CD8-positive, alpha-beta memory T cell (primary cell): ENCODE measurements around the gene KCNT1. TPM values are rescaled to one million over a fixed set of nuclear protein-coding genes. Genes with fewer than 3 reads are reported as not detected.

Experiments
- CTCF ChIA-PET: fragments of 350-600 bp; sonication (Branson Sonifier 250); formaldehyde crosslinking; loops from one replicate; lab custom pipeline; 2021; ENCODE audit warnings: antibody characterized with exemption; lab: Charles Lee
- POLR2A ChIA-PET: fragments of 350-600 bp; sonication (Branson Sonifier 250); formaldehyde crosslinking; loops from one replicate; lab custom pipeline; 2021; ENCODE audit warnings: antibody characterized with exemption; lab: Charles Lee
- DNase-seq, 5 donors: peaks; one replicate each; pipeline versions ENCODE4 v3.0.0 to v3.0.0-alpha.2; 2020 to 2022; ENCODE audit warnings: mixed read lengths in 1 of 5
- H3K27ac ChIP-seq: one replicate; pipeline ENCODE4 v1.7.0; 2013; ENCODE audit warnings: low read depth, mild to moderate bottlenecking, low read length, moderate library complexity
- H3K27me3 ChIP-seq: 2 replicates; pipeline ENCODE4 v1.7.0; 2013; ENCODE audit warnings: low read length, mild to moderate bottlenecking; ENCODE audit not compliant: insufficient read depth, poor library complexity, severe bottlenecking
- H3K36me3 ChIP-seq: 2 replicates; pipeline ENCODE4 v1.7.0; 2013; ENCODE audit warnings: mild to moderate bottlenecking, low read length, moderate library complexity; ENCODE audit not compliant: insufficient read depth
- H3K4me1 ChIP-seq: 2 replicates; pipeline ENCODE4 v1.7.0; 2013; ENCODE audit warnings: mild to moderate bottlenecking, low read length, moderate library complexity; ENCODE audit not compliant: insufficient read depth
- H3K4me3 ChIP-seq: 2 replicates; pipeline ENCODE4 v1.7.0; 2013; ENCODE audit warnings: mild to moderate bottlenecking, low read length
- H3K9me3 ChIP-seq: 2 replicates; pipeline ENCODE4 v1.7.0; 2013; ENCODE audit warnings: mild to moderate bottlenecking, low read length
- H3K27ac Mint-ChIP-seq, 8 donors: one replicate each; pipeline ENCODE4 v1.8.0; 2020 to 2021; ENCODE audit warnings: mixed read lengths in 8 of 8, mild to moderate bottlenecking in 6 of 8, inconsistent platforms in 3 of 8, moderate library complexity in 3 of 8
- H3K27me3 Mint-ChIP-seq, 2 donors: one replicate each; pipeline ENCODE4 v1.8.0; 2020 to 2021; ENCODE audit warnings: mixed read lengths in 2 of 2, mild to moderate bottlenecking in 1 of 2, moderate library complexity in 1 of 2
- H3K36me3 Mint-ChIP-seq, 3 donors: one replicate each; pipeline ENCODE4 v1.8.0; 2020 to 2021; ENCODE audit warnings: mixed read lengths in 3 of 3, inconsistent platforms in 1 of 3, mild to moderate bottlenecking in 1 of 3
- H3K4me1 Mint-ChIP-seq, 3 donors: one replicate each; pipeline ENCODE4 v1.8.0; 2020 to 2021; ENCODE audit warnings: mixed read lengths in 3 of 3, inconsistent platforms in 1 of 3, mild to moderate bottlenecking in 1 of 3
- H3K4me3 Mint-ChIP-seq, 7 donors: one replicate each; pipeline ENCODE4 v1.8.0; 2020 to 2021; ENCODE audit warnings: mixed read lengths in 7 of 7, mild to moderate bottlenecking in 6 of 7, moderate library complexity in 4 of 7, inconsistent platforms in 2 of 7
- H3K9me3 Mint-ChIP-seq, 5 donors: one replicate each; pipeline ENCODE4 v1.8.0; 2020 to 2022; ENCODE audit warnings: mixed read lengths in 5 of 5, mild to moderate bottlenecking in 3 of 5, moderate library complexity in 2 of 5, inconsistent platforms in 1 of 5
- polyA plus RNA-seq: library from polyadenylated mRNA; unstranded; fragments of 300-500 nt; fragmentation: Illumina TruSeq; gene quantifications from one replicate; pipeline ENCODE4 v1.2.3, GENCODE V29; 2021
- total RNA-seq, 2 experiments: library from RNA; stranded (reverse); gene quantifications; one replicate each; pipeline ENCODE4 v1.2.3, GENCODE V29; 2021

The KCNT1 gene
- total and polyA plus RNA-seq, 3 experiments from 2014 or later = 0.16 TPM; not detected in 2

- Mint-ChIP-seq H3K27me3 (peaks cover 9 to 12% of the 10 kb centered on the region in 2 donors), H3K4me1 (no peaks in the 10 kb centered on the region), H3K9me3 (no peaks in the 10 kb centered on the region), H3K27ac (no peak overlapping the region), H3K4me3 (no peak overlapping the region), H3K36me3 (no peaks in the 10 kb centered on the region)
- Histone ChIP-seq H3K9me3 (no peaks in the 10 kb centered on the region), H3K27me3 (no peaks in the 10 kb centered on the region), H3K27ac (no peak overlapping the region), H3K36me3 (no peaks in the 10 kb centered on the region), H3K4me1 (no peaks in the 10 kb centered on the region), H3K4me3 (no peak overlapping the region)
- CTCF ChIA-PET = no interaction called here
- POLR2A ChIA-PET = no interaction called here
- no peak for DNase-seq
Measured at GRCh38 chr9:135692410-135692809, 9.6 kb upstream of the KCNT1 start.

GRCh38 chr9:135693265-135693664 lies 8.7 kb upstream of the KCNT1 start:
- Mint-ChIP-seq H3K4me1 (no peaks in the 10 kb centered on the region), H3K27me3 (peaks cover 9 to 12% of the 10 kb centered on the region in 2 donors), H3K4me3 (no peak overlapping the region), H3K27ac (no peak overlapping the region), H3K36me3 (no peaks in the 10 kb centered on the region), H3K9me3 (no peaks in the 10 kb centered on the region)
- H3K4me3 ChIP-seq = no peak overlapping the region
- no peak overlapping the region for H3K27ac ChIP-seq
- CTCF ChIA-PET = no interaction called here
- H3K27me3 ChIP-seq = no peaks in the 10 kb centered on the region
- POLR2A ChIA-PET = no interaction called here
- no peak for DNase-seq
- no peaks in the 10 kb centered on the region for H3K36me3 ChIP-seq
- no peaks in the 10 kb centered on the region for H3K4me1 ChIP-seq
- no peaks in the 10 kb centered on the region for H3K9me3 ChIP-seq

- ChIA-PET CTCF (no interaction called here), POLR2A (no interaction called here)
- no peak overlapping the region for H3K27ac Mint-ChIP-seq
- no peaks in the 10 kb centered on the region for H3K36me3 Mint-ChIP-seq
- no peaks in the 10 kb centered on the region for H3K4me1 ChIP-seq
- no peaks in the 10 kb centered on the region for H3K9me3 Mint-ChIP-seq
- no peak for DNase-seq
- no peaks in the 10 kb centered on the region for H3K4me1 Mint-ChIP-seq
- peaks cover 9 to 12% of the 10 kb centered on the region in 2 donors for H3K27me3 Mint-ChIP-seq
- no peaks in the 10 kb centered on the region for H3K9me3 ChIP-seq
- no peaks in the 10 kb centered on the region for H3K36me3 ChIP-seq
- no peaks in the 10 kb centered on the region for H3K27me3 ChIP-seq
- no peak overlapping the region for H3K4me3 Mint-ChIP-seq
- H3K4me3 ChIP-seq = no peak overlapping the region
- H3K27ac ChIP-seq = no peak overlapping the region
Measured at GRCh38 chr9:135693771-135694170, 8.2 kb upstream of the KCNT1 start.

DNA sequence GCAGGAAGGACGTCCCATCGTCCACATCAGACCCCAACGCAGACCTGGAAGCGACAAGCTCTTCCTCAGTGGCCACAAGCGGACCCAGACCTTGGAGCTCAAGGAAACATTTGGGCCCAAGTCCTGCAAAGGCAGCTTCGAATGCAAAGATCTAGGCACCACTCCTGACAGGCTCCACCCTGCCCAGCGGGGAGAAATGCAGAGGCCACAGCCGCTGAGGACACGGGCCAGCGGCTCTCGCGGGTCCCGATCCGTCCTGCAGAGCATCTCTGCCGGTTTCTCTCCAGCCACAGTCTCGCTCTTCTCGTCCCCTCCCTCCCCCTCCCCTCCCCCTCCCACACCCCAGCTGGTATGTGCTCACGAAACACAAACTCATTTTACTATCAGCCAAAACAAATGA lies 7.6 kb upstream of the KCNT1 start:
- ChIA-PET POLR2A (no interaction called here), CTCF (no interaction called here)
- no peak overlapping the region for H3K27ac ChIP-seq
- no peaks in the 10 kb centered on the region for H3K27me3 ChIP-seq
- Mint-ChIP-seq H3K4me3 (no peak overlapping the region), H3K9me3 (no peaks in the 10 kb centered on the region), H3K27ac (no peak overlapping the region), H3K27me3 (peaks cover 7 to 12% of the 10 kb centered on the region in 2 donors), H3K36me3 (no peaks in the 10 kb centered on the region), H3K4me1 (no peaks in the 10 kb centered on the region)
- no peak overlapping the region for H3K4me3 ChIP-seq
- no peaks in the 10 kb centered on the region for H3K36me3 ChIP-seq
- DNase-seq = no peak
- H3K4me1 ChIP-seq = no peaks in the 10 kb centered on the region
- no peaks in the 10 kb centered on the region for H3K9me3 ChIP-seq

DNA sequence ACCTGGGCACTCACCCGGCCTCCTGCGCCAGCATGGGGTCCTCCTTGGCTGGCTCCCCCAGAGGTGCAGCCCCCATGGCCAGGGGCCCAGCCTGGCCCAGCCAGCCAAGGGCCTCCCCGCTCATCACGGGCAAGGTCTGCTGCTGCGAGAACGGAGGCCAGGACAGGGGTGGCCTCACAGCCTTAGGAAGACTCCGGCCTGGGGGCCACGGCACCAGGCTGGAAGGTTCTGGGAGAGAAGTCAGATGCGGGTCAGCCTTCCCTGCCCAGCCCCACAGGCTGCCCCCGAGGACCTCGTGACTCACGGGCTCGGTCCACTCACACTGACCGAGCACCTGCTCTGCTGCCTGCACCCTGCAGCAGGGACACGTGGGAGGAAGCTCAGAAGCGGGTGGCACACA lies 6.9 kb upstream of the KCNT1 start:
- Histone ChIP-seq H3K4me3 (no peak overlapping the region), H3K36me3 (no peaks in the 10 kb centered on the region), H3K4me1 (no peaks in the 10 kb centered on the region), H3K9me3 (no peaks in the 10 kb centered on the region), H3K27ac (no peak overlapping the region), H3K27me3 (no peaks in the 10 kb centered on the region)
- DNase-seq = no peak
- ChIA-PET CTCF (no interaction called here), POLR2A (no interaction called here)
- no peaks in the 10 kb centered on the region for H3K36me3 Mint-ChIP-seq
- peaks cover 9 to 10% of the 10 kb centered on the region in 2 donors for H3K27me3 Mint-ChIP-seq
- no peaks in the 10 kb centered on the region for H3K4me1 Mint-ChIP-seq
- no peak overlapping the region for H3K27ac Mint-ChIP-seq
- no peaks in the 10 kb centered on the region for H3K9me3 Mint-ChIP-seq
- H3K4me3 Mint-ChIP-seq = no peak overlapping the region

DNA sequence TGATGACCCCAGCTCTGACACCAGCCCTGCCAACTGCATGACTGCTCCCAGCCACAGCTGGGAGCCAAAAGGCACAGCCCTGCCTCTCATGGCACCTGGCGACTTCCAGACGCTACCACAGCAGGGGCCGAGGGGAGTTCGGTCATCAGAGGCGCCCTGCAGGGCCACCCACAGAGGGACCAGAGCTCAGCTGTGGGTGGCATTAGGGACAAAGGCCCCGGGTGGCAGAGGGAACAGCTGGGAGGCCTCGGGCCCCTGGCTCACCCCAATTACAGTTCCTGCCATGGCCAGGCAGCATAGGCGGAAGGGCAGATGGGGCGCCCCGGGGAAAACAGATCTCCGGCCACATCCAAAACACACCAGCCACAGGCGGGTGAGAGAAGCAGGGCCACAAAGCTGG lies 6.3 kb upstream of the KCNT1 start:
- H3K27ac ChIP-seq = no peak overlapping the region
- POLR2A ChIA-PET = no interaction called here
- H3K36me3 ChIP-seq = no peaks in the 10 kb centered on the region
- H3K4me1 ChIP-seq = no peaks in the 10 kb centered on the region
- H3K27me3 ChIP-seq = no peaks in the 10 kb centered on the region
- Mint-ChIP-seq H3K9me3 (no peaks in the 10 kb centered on the region), H3K4me3 (no peak overlapping the region), H3K4me1 (no peaks in the 10 kb centered on the region), H3K27me3 (peaks cover 8 to 11% of the 10 kb centered on the region in 2 donors), H3K36me3 (no peaks in the 10 kb centered on the region), H3K27ac (no peak overlapping the region)
- CTCF ChIA-PET = no interaction called here
- DNase-seq = no peak
- no peaks in the 10 kb centered on the region for H3K9me3 ChIP-seq
- H3K4me3 ChIP-seq = no peak overlapping the region

- ChIA-PET POLR2A (no interaction called here), CTCF (no interaction called here)
- Mint-ChIP-seq H3K27me3 (peaks cover 8 to 11% of the 10 kb centered on the region in 2 donors), H3K9me3 (no peaks in the 10 kb centered on the region), H3K4me3 (no peak overlapping the region), H3K36me3 (no peaks in the 10 kb centered on the region), H3K27ac (no peak overlapping the region), H3K4me1 (no peaks in the 10 kb centered on the region)
- no peaks in the 10 kb centered on the region for H3K27me3 ChIP-seq
- H3K36me3 ChIP-seq = no peaks in the 10 kb centered on the region
- H3K27ac ChIP-seq = no peak overlapping the region
- H3K9me3 ChIP-seq = no peaks in the 10 kb centered on the region
- no peak for DNase-seq
- no peaks in the 10 kb centered on the region for H3K4me1 ChIP-seq
- no peak overlapping the region for H3K4me3 ChIP-seq
Measured at GRCh38 chr9:135696446-135696845, 5.5 kb upstream of the KCNT1 start.

- H3K27me3 Mint-ChIP-seq = peaks cover 3 to 7% of the 10 kb centered on the region in 2 donors
- POLR2A ChIA-PET = no interaction called here
- no peaks in the 10 kb centered on the region for H3K9me3 Mint-ChIP-seq
- CTCF ChIA-PET = no interaction called here
- H3K27me3 ChIP-seq = no peaks in the 10 kb centered on the region
- H3K36me3 Mint-ChIP-seq = no peaks in the 10 kb centered on the region
- no peak overlapping the region for H3K4me3 ChIP-seq
- no peak overlapping the region for H3K27ac ChIP-seq
- no peaks in the 10 kb centered on the region for H3K9me3 ChIP-seq
- H3K4me1 ChIP-seq = no peaks in the 10 kb centered on the region
- H3K27ac Mint-ChIP-seq = no peak overlapping the region
- no peak for DNase-seq
- no peaks in the 10 kb centered on the region for H3K36me3 ChIP-seq
- no peak overlapping the region for H3K4me3 Mint-ChIP-seq
- no peaks in the 10 kb centered on the region for H3K4me1 Mint-ChIP-seq
Measured at GRCh38 chr9:135697226-135697625, 4.8 kb upstream of the KCNT1 start.

- H3K36me3 ChIP-seq = no peaks in the 10 kb centered on the region
- H3K27me3 Mint-ChIP-seq = peaks cover 7 to 8% of the 10 kb centered on the region in 2 donors
- ChIA-PET POLR2A (no interaction called here), CTCF (no interaction called here)
- H3K4me1 ChIP-seq = no peaks in the 10 kb centered on the region
- no peak overlapping the region for H3K4me3 Mint-ChIP-seq
- H3K27me3 ChIP-seq = peaks cover 6% of the 10 kb centered on the region
- no peak overlapping the region for H3K27ac ChIP-seq
- H3K4me3 ChIP-seq = no peak overlapping the region
- H3K4me1 Mint-ChIP-seq = no peaks in the 10 kb centered on the region
- no peaks in the 10 kb centered on the region for H3K9me3 Mint-ChIP-seq
- H3K27ac Mint-ChIP-seq = no peak overlapping the region
- H3K9me3 ChIP-seq = no peaks in the 10 kb centered on the region
- no peak for DNase-seq
- no peaks in the 10 kb centered on the region for H3K36me3 Mint-ChIP-seq
Measured at GRCh38 chr9:135698236-135698635, 3.7 kb upstream of the KCNT1 start.
